ENCODE data around the gene ARHGAP5. TPM values are rescaled to one million over a fixed set of nuclear protein-coding genes. Genes with fewer than 3 reads are reported as not detected.

Gene ARHGAP5
- total RNA-seq, 1 donor from 2014 or later: 23.2 TPM

DNA sequence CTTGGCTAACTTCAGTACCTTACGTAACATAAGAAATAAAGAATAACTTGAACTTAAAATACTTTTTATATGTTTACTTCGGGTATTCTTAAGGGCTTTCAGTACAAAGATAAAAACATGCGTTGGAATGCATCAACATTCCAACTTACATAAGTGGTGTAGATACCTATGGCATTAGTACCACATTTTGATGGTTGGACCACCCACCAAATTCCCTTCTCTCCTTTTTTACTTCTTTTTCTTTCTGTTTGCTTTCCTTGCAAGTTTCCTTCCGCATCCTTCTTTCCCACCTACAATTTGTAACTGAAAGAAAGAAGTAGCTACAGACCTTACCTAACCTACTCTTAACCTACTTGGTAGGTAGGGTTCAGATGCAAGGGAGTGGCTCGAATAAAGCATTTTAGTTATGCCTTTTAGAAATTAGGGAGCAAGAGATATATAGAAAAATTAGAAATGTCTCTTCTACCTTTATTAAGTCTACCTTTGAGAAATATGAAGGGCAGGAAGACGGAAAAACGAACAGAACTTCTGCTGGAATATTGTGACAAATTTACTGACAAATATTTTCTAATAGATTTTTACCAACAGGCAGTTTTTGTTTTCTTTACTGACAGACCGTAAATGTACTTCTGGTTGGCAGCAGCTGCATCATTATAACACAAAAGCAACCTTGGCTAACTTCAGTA lies 2.1 kb upstream of the ARHGAP5 start:
- DNase-seq (ENCODE audit: low read depth in 2 of 2): no peak

DNA sequence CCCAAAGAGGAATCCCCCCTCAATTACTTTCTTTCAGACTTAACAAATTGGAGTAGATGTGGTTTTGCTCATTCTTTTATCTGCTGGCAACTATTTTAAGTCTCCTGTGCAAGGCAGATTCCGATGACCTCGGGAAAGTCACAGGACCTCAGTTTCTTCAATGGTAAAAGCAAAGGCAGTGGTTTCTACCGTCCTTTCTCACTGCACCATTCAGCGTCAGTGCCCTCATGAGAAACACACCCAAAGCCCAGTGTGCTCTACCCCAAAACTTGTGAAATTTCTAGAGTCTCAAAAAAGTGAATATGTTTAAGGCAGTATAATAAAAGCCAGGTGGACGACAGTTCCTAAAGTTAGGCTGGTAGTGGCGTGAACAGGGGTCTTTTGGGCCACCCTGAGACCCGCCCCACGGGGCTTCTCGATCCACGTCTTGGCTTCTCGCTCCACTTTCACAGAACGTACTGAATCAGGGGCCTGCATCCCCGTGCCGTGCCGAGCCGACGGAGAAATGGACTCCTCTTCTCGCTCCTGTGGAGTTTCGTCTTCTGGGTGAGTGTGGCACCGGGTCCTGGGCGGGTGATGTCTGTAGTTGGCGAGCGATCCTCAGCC lies 1.3 kb upstream of the ARHGAP5 start:
- peak; percentile 3 to 27 for DNase-seq (ENCODE audit: low read depth in 2 of 2)

DNA sequence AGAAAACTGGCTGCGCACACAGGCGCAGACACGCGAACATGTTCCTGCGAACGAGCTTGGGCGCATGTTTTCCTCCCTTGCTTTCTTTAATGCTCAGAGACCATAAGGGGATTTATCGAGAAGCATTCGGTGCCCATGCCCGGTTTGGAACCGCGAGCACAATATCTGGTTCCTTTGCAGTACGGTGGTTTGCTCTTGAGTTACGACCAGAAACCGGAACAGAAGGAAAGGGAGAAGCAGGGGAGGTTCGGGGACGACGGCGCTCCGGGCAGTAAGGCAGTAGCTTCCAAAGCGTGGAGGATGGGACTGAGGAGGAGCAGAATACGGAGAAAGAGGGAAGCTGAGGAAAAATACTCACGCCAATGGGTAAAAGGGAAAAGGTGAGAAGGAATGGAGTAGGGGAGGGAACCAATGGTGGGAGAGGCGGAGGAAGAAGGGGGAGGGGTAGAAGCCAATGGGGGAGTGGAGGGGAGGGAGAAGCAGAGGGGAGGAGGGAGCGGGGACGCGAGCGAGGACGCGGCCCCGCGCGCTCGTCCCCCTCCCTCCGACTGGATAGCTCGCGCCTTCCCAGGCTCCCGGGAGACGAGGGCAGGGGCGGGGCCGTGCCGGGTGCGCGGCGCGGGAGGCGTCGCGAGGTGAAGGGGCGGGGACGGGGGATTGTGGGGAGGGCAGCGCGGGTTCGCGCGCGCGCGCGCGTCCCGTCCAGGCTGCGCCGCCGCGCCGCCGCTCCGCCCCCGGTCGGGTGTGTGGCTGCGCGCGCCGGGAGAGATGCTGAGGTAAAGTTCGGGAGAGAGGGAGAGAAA lies 625 bp upstream of the ARHGAP5 start:
- DNase-seq (ENCODE audit: low read depth in 2 of 2): peak; percentile 95 to 97

DNA sequence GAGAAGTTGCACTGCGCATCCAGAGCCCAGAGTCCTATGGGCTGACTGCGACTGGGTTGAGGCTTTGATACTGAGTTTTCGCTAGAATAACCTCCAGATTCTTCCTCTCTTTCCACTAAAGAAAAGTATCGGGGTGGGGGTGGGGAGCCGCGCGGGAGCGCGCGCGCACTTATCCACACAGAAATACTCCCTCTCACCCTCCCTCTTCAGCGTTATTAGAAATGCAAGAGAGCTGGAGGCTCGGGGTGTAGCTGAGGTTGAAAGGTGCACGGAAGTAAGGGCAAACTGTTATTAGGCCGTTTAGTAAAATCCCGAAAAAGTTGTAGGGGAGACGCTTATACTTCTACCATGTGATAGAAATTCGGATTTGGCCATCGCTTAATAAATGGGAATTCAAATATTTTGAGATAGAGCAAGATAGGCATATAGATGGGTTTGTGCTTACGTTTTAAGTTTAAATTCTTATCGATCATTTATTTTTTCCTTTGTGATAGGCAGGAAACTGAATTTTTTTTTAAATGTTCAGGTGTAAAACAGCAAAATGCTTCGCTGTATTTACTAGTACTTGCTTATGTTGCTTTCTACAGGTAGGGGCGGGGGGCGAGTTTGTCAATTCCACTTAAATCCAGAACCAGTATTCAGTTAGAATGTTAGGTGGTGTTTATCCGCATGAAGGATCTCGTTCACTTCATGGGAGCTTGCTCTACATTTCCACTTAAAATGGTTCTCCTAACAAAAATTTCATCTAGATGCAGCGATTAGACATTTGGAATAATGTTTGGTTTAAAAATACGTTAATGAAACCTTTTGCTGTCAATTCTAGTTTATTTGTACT lies 1.1 kb downstream of the ARHGAP5 start:
- DNase-seq (ENCODE audit: low read depth in 2 of 2): peak; percentile 48 to 54

DNA sequence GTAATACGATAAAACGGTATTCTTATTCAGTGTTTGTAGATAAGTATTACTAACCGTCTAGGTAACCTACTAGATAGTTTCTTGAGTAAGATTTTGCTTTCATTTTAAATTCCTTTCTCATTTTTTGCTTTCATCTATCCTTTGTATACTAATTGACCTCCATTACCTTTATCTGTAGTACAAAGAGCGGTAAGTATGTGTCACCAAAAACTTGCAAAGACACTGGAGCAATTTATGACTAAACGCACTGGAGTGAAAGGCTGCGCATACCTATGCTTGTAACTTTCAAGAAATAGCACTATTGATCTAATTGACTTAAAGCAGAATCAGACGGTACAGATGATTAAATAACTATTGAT lies 1.7 kb downstream of the ARHGAP5 start:
- peak; percentile 5 to 28 for DNase-seq (ENCODE audit: low read depth in 2 of 2)

DNA sequence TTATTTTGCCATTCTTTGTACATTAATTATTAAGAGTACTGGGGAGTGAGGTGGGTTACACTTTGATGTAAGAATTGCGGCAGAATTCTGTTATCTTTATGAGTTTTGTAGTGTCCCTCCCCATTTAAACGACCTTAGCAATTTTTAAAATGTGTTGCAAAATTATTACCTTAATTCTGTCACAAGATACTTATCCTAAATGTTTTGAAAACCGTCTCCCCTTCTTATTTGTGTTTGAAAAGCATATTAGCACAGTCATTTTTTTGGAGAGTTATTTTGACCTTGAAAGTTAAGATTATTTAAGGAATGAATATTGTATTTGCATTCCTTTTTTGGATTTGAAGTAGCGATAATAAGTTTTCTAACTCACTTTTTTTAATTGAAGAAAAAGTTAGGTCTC lies 2.2 kb downstream of the ARHGAP5 start:
- DNase-seq (ENCODE audit: low read depth in 2 of 2): no peak

DNA sequence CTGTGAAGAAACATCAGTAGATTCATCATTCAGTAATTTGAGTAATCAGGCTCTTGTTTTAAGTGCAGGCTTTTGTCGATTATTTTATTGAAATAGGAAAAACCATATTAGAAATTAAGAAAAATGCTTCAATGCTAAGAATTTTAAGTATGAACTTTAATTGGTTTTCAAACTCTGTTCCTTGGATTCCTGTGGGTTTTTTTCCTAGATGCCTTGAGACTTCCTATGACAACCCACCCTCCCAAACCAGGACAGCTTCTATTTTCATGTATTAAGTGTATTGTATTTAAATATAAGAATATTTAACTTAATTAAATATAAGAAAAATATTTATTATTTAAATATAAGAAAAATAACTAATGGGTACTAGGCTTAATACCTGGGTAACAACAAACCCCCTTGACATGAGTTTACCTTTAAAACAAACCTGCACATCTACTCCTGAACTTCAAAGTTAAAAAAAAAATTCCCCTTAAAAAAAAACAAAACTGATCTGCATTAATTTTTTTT lies 3.0 kb downstream of the ARHGAP5 start:
- DNase-seq (ENCODE audit: low read depth in 2 of 2): no peak

DNA sequence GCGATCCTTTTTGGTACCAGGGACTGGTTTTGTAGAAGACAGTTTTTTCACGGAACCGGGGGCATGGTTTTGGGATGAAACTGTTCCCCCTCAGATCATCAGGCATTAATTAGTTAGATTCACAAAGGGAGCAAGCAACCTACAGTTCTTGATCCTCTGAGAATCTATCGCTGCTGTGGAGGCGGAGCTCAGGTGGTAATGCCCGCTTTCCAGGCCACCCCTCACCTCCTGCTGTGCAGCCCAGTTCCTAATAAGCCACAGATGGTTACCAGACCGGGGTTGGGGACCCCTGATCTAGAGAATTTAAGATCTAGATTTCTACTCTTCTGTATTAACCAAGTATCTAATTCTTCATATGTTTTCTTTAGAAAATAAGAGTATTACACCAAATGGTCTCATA lies 4.8 kb downstream of the ARHGAP5 start:
- DNase-seq (ENCODE audit: low read depth in 2 of 2): no peak

DNA sequence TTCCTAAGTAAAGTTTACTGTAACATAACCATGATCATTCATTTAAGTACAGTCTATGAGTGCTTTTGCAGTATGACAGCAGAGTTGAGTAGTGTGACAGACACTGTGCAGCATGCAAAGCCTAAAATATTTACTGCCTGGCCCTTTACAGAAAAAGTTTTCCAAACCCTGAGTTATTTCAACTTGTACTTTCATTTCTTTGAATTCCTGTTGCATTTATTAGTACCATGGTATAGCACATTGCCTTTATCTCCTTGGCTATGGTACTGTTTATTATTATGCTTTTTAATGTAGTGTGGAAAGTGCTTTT lies 6.2 kb downstream of the ARHGAP5 start:
- DNase-seq (ENCODE audit: low read depth in 2 of 2): no peak

DNA sequence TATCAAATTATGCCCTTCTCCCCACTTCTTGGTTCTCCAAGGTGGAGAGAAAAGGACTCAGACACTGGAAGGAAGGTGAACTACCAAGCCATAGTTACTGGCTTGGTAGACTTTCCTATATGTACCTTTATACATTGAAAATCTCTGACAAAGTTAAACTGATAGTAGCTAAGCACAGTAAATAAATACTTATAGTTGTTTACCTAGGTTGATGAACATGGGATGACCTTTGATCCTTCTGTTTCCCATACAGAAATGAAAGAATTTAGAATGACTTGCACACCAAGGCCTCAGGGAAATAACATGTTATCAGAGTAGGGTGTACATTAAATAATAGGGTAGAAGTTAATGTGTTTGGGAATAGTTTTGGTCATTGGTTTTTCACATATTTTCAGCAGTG lies 6.7 kb downstream of the ARHGAP5 start:
- no peak for DNase-seq (ENCODE audit: low read depth in 2 of 2)

DNA sequence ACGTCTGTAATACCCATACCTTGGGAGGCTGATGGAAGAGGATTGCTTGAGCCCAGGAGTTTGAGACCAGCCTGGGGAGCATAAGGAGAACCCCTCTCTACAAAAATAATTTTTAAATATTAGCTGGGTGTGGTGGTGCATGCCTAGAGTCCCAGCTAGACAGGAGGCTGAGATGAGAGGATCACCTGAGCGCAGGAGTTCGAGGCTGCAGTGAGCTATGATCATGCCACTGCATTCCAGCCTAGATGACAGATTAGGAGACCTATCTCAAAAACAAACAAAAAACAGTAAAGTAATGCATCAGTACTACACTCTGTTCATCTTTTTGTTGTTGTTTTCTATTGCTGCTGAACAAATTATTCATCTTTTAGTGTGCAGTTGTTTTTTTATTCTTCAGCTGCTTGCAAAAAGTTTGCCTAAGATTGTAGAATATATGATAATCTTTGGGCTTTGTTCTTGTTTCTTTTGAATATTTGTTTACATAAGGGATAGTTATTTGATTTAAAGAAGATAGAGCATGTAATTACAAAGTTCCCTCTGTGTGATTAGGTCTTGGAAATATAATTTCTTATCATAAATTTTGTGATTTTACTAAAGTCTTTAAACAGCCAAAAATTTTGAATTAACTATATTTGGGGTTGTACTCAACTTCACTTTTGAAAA lies 8.2 kb downstream of the ARHGAP5 start:
- DNase-seq (ENCODE audit: low read depth in 2 of 2): no peak

DNA sequence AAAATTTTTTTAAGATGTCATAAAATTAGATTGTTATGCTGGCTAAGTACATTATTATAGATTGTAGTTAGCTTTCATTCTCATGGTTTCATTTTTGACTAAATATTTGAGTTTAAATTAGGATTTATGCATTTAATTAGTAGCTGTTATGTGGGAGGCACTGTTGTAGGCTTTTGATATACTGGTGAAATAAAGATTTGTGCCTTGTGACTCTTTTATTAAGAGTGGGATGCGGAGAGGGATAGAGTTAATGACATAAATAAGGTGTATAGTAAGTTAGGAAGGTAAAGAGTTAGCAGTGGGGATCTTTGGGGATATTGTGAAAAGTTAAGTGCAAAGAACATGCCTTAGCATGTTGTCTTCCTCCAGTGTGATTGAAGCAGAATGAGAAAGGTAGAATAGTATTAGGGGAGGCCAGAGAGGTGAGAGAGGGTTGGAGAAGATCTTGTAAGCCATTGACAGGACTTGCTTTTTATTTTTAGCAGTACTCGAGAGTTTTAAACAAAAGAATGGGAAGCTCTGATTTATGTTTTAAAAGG lies 8.8 kb downstream of the ARHGAP5 start:
- no peak for DNase-seq (ENCODE audit: low read depth in 2 of 2)

DNA sequence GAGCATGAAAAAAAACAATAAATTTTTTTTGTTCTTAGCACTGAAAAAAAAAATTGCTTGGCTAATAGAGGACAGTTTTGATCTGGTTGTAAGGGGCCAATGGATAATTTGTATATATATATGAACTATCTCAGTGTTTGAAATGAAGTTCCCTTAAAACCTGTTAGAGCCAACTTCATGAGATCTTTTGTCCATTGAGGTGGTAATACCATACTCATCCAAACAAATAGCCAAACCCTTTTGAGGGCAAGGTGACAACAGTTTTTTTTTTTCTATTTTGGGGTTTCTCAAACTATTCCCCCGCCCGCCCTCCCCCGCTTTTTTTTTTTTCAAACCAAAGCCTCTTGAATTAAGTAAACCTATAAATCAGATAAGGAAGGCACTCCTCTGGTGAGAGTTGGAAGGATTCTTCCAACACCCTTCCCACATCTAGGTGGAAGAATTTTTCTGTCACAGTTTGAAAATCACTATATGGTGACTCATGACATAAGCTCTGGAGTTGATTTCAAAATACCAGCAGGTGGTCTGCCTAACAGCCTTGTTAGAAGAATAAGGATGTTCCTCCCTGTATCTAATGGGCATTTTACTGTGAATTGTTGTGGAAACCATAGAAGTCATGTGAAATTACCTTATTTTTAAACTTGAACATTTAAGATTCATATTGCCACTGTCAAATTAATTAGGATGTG lies 10.2 kb downstream of the ARHGAP5 start:
- no peak for DNase-seq (ENCODE audit: low read depth in 2 of 2)

DNA sequence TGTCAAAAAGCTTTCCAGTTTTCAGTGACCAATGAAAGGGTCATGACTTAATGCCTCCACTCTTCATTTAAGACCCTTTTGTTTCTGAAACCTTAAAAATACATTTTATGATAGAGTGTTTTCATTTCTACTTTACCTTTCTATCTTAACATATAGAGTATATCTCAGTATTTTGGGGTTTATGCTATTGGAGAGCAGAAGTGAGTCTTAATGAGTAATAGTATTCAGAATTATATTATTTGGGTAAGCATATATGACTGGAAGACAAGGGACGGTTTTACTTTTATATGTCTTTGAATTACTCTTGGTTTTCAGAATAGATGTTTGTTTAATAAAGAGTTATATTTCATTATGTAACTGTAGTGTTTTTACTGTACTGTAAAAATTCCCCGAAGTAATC lies 10.8 kb downstream of the ARHGAP5 start:
- no peak for DNase-seq (ENCODE audit: low read depth in 2 of 2)

DNA sequence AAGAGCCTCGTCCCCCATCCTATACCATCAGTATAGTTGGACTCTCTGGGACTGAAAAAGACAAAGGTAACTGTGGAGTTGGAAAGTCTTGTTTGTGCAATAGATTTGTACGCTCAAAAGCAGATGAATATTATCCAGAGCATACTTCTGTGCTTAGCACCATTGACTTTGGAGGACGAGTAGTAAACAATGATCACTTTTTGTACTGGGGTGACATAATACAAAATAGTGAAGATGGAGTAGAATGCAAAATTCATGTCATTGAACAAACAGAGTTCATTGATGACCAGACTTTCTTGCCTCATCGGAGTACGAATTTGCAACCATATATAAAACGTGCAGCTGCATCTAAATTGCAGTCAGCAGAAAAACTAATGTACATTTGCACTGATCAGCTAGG lies 13.6 kb downstream of the ARHGAP5 start:
- no peak for DNase-seq (ENCODE audit: low read depth in 2 of 2)

DNA sequence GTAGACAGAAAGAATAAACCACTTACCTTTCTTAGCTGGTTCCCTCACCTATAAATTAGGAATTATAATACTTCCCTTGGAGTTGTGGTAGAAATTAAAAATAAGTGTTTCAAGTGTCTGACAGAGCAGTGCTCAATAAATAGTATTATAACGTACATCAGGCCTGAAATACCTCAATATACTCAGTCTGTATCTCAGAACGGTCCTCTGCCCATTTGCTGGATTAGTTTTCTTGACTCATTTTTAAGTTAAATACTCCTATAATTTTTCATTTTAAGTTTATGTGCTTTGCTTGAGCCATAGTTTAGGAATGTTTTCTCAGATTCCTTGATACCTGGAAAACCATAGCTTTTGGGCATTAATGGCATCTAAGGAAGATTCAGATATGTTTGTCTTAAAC lies 22.4 kb downstream of the ARHGAP5 start:
- DNase-seq (ENCODE audit: low read depth in 2 of 2): no peak

DNA sequence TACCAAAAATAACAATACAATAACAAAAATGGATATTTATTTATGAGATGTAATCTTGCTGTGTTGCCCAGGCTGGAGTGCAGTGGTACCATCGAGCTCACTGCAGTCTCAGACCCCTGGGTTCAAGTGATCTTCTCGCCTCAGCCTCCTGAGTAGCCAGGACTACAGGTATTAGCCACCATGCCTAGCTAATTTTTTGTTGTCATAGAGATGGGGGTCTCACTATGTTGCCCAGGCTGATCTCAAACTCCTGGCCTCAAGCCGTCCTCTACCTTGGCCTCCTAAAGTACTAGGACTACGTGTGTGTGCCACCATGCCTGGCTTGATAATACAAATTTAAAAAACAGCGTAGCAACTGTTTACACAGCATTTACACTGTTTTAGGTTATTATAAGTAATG lies 23.1 kb downstream of the ARHGAP5 start:
- no peak for DNase-seq (ENCODE audit: low read depth in 2 of 2)

DNA sequence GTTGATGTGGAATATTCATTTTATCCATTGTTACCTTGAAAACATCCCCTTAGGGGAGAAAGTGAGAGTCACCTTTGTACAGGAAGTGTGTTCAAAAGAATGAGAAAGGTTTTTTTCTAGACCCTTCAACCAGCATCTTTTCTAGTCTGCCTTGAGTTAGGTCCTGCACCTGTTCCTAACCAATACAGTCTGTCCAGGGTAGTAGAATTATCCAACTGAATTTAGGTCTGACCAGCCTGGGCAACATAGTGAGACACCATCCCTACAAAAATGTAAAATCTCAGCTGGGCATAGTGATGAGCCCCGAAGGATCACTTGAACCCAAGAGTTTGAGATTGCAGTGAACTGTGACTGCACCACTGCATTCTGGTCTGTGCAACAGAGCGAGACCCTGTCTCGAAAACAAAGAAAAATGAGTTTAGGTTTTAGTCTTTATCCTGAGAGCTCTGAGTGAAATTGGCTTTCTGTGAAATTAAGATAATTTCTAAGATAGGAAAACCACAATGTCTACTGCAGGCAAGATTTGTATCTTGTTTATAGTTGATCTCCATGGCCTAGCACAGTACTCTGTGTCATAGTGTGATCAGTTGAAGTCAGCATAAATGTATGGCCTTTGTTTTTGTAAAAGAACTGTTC lies 25.2 kb downstream of the ARHGAP5 start:
- no peak for DNase-seq (ENCODE audit: low read depth in 2 of 2)

DNA sequence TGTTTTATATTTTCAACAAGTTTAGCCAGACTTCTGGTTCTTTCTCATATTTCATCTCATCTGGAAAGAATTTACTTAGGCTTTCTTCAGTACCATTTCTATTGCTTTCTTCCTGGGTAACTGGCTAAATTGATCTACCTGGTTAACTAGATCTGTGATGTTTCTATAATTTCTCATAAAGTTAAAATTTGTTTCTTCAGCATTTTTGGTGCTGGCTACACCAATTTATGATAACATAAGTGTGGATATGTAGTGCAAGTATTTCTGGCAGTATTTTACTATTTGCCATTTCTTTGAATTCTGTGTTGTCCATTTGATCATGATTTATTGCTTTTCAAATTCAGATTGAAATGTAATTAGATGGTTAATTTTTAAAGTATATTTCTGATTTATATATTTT lies 25.9 kb downstream of the ARHGAP5 start:
- no peak for DNase-seq (ENCODE audit: low read depth in 2 of 2)

DNA sequence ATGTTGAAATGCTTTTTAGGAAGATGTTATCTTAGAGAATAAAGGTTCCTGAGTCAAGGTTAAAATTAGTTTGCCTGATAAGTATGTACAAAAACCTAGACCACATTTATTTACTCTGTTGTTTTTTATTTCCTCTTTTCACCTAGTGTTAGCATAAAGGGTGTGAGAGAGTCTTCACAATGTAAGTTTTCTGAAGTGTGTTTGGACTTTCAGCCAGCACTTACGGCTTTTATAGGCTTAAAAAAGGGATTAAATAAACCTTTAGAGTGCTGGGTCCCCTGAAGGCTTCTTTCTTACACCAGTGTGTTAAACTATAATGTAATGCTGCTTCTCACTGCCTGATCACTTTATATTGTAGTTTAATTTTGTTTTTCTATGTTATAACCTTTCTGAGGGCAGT lies 27.2 kb downstream of the ARHGAP5 start:
- no peak for DNase-seq (ENCODE audit: low read depth in 2 of 2)

Data from lung microvascular endothelial cell (primary cell).